GM15510 (cell line): ENCODE results near the gene SELENOV.
A peak's percentile ranks its signal among the peaks of the same experiment; 100 is the strongest.

ENCODE experiments used
- POLR2A ChIP-seq: IDR thresholded peaks from 3 replicates; pipeline ENCODE4 v1.6.1; 2011; ENCODE audit warnings: borderline replicate concordance; ENCODE audit not compliant: insufficient read length; ENCODE audit errors: extremely low read depth

SELENOV gene

GRCh38 chr19:39502640-39503417, 12.1 kb upstream of the SELENOV start:
- no peak for TF ChIP-seq POLR2A

GRCh38 chr19:39506598-39506943, 8.4 kb upstream of the SELENOV start:
- TF ChIP-seq POLR2A = no peak

DNA sequence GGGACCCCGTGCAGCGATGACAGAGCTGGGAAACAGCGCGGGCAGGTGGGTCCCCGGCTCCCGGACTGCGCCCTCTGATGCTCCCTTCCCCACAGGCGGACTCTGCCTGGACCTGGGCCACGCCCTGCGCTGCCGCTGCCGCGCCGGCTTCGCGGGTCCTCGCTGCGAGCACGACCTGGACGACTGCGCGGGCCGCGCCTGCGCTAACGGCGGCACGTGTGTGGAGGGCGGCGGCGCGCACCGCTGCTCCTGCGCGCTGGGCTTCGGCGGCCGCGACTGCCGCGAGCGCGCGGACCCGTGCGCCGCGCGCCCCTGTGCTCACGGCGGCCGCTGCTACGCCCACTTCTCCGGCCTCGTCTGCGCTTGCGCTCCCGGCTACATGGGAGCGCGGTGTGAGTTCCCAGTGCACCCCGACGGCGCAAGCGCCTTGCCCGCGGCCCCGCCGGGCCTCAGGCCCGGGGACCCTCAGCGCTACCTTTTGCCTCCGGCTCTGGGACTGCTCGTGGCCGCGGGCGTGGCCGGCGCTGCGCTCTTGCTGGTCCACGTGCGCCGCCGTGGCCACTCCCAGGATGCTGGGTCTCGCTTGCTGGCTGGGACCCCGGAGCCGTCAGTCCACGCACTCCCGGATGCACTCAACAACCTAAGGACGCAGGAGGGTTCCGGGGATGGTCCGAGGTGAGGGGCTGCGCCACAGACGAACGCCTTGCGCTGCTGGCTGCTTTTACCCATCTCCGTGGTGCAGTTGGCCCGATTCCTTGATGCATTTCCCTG, 7.8 kb upstream of the SELENOV start:
- peak; percentile 68 for TF ChIP-seq POLR2A

DNA sequence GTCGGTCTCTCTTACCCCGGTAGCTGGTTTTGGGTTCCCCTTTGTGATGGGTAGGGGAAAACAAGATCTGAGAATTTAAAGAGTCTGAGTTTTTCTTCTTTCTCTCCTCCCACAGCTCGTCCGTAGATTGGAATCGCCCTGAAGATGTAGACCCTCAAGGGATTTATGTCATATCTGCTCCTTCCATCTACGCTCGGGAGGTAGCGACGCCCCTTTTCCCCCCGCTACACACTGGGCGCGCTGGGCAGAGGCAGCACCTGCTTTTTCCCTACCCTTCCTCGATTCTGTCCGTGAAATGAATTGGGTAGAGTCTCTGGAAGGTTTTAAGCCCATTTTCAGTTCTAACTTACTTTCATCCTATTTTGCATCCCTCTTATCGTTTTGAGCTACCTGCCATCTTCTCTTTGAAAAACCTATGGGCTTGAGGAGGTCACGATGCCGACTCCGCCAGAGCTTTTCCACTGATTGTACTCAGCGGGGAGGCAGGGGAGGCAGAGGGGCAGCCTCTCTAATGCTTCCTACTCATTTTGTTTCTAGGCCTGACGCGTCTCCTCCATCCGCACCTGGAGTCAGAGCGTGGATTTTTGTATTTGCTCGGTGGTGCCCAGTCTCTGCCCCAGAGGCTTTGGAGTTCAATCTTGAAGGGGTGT, 7.1 kb upstream of the SELENOV start:
- no peak for TF ChIP-seq POLR2A

- TF ChIP-seq POLR2A = no peak
Observed at GRCh38 chr19:39508629-39509028, 6.3 kb upstream of the SELENOV start.

DNA sequence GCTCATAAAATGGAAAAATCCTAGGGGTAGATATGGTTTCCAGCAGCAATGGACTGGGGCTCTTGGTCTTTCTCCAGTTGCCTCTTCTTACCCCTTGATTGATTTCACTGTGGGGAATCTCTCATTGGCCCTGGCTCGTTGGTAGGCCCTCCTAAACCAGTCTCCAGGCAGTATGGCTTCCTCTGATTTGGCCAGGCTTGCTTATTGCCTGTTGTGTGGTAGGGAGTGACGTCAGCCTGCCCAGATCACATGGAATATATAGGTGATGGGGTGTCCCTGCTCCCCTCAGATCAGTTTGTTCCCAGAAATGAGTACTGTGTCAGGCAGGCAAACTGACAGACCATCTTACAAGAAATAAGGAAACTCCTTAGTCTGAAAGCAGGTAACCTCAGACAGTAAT, 5.7 kb upstream of the SELENOV start:
- no peak for TF ChIP-seq POLR2A

GRCh38 chr19:39512988-39513387, 2.0 kb upstream of the SELENOV start:
- TF ChIP-seq POLR2A = no peak

GRCh38 chr19:39515551-39516191, 732 bp downstream of the SELENOV start:
- no peak for TF ChIP-seq POLR2A

GRCh38 chr19:39516270-39516669, 1.3 kb downstream of the SELENOV start:
- no peak for TF ChIP-seq POLR2A

- no peak for TF ChIP-seq POLR2A
Observed at GRCh38 chr19:39517432-39517831, 2.5 kb downstream of the SELENOV start.

DNA sequence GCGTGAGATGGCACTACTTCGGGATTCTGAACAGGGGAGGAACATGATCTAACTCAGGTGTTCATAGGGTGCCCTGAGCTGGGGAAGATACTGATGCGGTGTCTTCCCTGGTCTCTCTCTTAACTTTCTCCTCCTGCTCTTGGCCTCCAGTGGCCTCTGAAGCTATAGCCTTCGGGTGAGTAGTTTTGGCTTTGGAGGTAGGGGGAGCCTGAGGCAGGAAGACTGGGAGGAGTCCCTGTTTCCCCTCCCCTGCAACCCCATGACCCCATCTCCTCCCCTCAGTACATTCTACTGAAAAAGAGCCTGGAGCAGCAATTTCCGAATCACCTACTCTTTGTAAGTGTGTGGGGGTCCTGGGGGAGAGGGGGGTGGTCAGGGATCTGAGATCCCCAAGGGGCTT, 3.5 kb downstream of the SELENOV start:
- no peak for TF ChIP-seq POLR2A

DNA sequence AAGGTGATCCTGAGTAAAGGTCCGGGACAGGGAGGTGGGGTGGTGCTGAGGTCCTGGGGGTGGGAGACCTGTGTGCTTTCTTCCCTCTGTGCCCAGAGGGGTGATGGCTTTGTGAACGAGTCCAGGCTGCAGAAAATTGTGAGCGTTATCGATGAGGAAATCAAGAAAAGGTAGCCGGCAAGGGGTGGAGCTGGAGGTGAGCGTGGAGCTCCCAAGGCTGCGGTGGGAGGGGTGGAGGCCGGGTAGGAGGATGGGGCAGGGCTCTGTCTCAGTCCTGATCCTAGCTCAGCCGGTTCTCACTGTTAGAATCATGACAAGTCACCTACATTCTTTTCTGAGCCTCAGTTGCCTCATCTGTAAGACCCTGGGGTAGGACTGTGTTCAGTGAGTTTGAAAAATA, 4.0 kb downstream of the SELENOV start:
- TF ChIP-seq POLR2A = no peak

- no peak for TF ChIP-seq POLR2A
Observed at GRCh38 chr19:39520541-39521484, 5.9 kb downstream of the SELENOV start.

DNA sequence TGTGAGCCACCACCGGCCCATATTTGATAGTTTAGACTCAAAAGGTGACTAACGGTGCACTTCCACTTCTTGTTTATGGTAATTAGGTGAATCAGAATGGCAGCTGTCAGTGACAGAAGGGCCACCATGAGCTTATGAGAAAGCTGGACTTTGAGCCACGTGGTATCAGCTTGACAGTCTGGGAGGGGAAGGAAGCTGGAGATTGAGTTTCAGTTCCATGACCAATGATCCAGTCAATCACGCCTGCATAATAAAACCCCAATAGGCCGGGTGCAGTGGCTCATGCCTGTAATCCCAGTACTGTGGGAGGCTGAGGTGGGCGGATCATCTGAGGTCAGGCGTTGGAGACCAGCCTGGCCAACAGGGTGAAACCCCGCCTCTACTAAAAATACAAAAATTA, 9.6 kb downstream of the SELENOV start:
- TF ChIP-seq POLR2A = no peak
